Measurements from ENCODE around the gene ARMC6.

DNA sequence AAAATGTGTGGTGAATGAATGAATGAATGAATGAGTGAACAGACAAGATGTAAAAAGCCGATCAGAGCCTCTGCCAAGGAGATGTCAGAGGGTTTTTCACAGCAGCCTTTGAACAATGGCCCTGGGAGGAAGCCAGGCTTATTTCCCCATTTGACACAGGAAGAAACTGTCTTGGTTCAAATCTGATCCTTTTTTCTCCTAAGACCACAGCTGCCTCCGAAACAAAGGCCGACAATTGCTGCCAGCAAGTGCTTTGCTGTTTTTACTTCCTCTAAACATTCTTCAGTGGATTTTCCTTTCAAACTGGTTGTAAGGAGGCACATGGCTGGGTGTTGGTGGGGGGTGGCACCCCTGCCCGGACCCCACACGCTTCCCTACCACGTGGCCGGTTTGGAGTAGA lies 48.1 kb upstream of the ARMC6 start:
- TF ChIP-seq, protein P1, sequence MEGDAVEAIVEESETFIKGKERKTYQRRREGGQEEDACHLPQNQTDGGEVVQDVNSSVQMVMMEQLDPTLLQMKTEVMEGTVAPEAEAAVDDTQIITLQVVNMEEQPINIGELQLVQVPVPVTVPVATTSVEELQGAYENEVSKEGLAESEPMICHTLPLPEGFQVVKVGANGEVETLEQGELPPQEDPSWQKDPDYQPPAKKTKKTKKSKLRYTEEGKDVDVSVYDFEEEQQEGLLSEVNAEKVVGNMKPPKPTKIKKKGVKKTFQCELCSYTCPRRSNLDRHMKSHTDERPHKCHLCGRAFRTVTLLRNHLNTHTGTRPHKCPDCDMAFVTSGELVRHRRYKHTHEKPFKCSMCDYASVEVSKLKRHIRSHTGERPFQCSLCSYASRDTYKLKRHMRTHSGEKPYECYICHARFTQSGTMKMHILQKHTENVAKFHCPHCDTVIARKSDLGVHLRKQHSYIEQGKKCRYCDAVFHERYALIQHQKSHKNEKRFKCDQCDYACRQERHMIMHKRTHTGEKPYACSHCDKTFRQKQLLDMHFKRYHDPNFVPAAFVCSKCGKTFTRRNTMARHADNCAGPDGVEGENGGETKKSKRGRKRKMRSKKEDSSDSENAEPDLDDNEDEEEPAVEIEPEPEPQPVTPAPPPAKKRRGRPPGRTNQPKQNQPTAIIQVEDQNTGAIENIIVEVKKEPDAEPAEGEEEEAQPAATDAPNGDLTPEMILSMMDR (IDR thresholded peaks at IDR 0.05; ENCODE audit: insufficient read depth, low read depth, low read length): no peak
- TF ChIP-seq EZH2 (IDR thresholded peaks at IDR 0.05; ENCODE audit: insufficient read depth, low read length): no peak

Data from astrocyte (in vitro differentiated cells and primary cell).